Renal pelvis (tissue), 3 donors: ENCODE data around the gene FAAH2. TPM values are rescaled to one million over a fixed set of nuclear protein-coding genes. Genes with fewer than 3 reads are reported as not detected.

ENCODE experiments used
- polyA plus RNA-seq, 3 donors: library from polyadenylated mRNA; unstranded; fragments of 120-200 nt; gene quantifications; one replicate each; pipeline ENCODE4 v1.2.1, GENCODE V29; 2013; ENCODE audit not compliant: insufficient read length in 3 of 3

Gene FAAH2
- polyA plus RNA-seq, 3 donors, result 9.5 to 16.1 (median 15.4) TPM

Other genes starting within 250 kb of the FAAH2 start
- 10 to 100 TPM; 20.3 to 22.4 (median 21.3) TPM for gene SPIN2B, start 165.2 kb upstream of the FAAH2 start, polyA plus RNA-seq
- gene SPIN2A, start 149.3 kb upstream of the FAAH2 start, polyA plus RNA-seq, result 1 to 10 TPM; 3.3 to 4.7 (median 4.3) TPM